ENCODE data around the gene CREB3. TPM values are rescaled to one million over a fixed set of nuclear protein-coding genes. Genes with fewer than 3 reads are reported as not detected.

Gene CREB3
- total RNA-seq, 1 experiment from 2014 or later: 27.3 TPM

DNA sequence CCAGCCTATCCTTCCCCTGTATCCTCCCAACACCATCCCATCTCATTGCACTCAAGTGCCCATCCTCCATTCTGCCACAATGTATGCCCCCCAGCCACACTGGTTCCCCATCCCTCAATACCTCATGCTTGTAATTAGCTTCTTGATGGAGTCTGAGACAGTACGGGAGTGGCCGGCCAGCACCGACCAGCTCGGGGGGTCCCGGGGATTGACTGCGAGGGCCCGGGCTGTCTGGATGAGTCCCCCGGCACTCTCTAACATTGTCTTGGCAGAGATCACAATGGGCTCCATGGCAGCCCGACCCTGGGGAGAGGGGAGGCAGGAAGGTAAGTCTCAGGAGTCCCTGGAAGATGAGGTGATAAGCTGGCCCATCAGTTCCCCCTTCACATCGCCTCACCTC, 25.5 kb upstream of the CREB3 start:
- no peak overlapping the region for H3K14ac ChIP-seq (ENCODE audit: insufficient read depth, low read length)
- no peak overlapping the region for H2BK20ac ChIP-seq (ENCODE audit: low read depth, low read length, poor library complexity, severe bottlenecking)
- H3K79me2 ChIP-seq (ENCODE audit: insufficient read depth, low read length): no peaks in the 10 kb centered on the region
- TF ChIP-seq CTCF (conservative IDR thresholded peaks at IDR 0.05): no peak
- no peaks in the 10 kb centered on the region for H3K27me3 Mint-ChIP-seq (ENCODE audit: low read depth)
- peaks cover 18 to 72% (median 59%) of the 10 kb centered on the region in 3 experiments for H3K36me3 Mint-ChIP-seq (ENCODE audit: insufficient read depth in 1 of 3, low read depth in 3 of 3)
- WGBS (ENCODE audit: extremely low coverage, insufficient read length, low lambda C conversion rate): no CpG with 5 or more reads among the region's 10 CpGs
- no peak overlapping the region for H3K56ac ChIP-seq (ENCODE audit: insufficient read length, low read depth, low read length)
- H4K8ac ChIP-seq (replicated peaks; ENCODE audit: insufficient read length, low read depth, low read length): no peak overlapping the region
- no peak overlapping the region; a peak in 1 of 7 replicates for H3K27ac Mint-ChIP-seq
- no peak overlapping the region for H3T11ph ChIP-seq (ENCODE audit: low read length)
- H4K91ac ChIP-seq (ENCODE audit: insufficient read length, low read depth, low read length): no peak overlapping the region
- no peak overlapping the region for H3K4me2 ChIP-seq (ENCODE audit: insufficient read depth, insufficient read length, low read length)
- H2BK120ac ChIP-seq (ENCODE audit: low read depth, low read length, poor library complexity, severe bottlenecking): no peak overlapping the region
- H3K4me1 Mint-ChIP-seq: no peaks in the 10 kb centered on the region
- no peaks in the 10 kb centered on the region for H3K23me2 ChIP-seq (ENCODE audit: insufficient read length, low read depth, low read length, poor library complexity, severe bottlenecking)
- no peak overlapping the region for H3K27ac ChIP-seq (ENCODE audit: insufficient read length, low read depth, low read length)
- no peak overlapping the region for H3K4me3 Mint-ChIP-seq
- H3K79me1 ChIP-seq (ENCODE audit: insufficient read depth, low read depth, low read length, poor library complexity, severe bottlenecking): no peaks in the 10 kb centered on the region
- H3K4ac ChIP-seq (ENCODE audit: low read depth, low read length): no peak overlapping the region
- no peak overlapping the region for H3K23ac ChIP-seq (ENCODE audit: insufficient read length, low read depth, low read length)
- no peaks in the 10 kb centered on the region for H3K9me3 Mint-ChIP-seq
- no peak overlapping the region for H2BK12ac ChIP-seq (ENCODE audit: insufficient read length, low read depth, low read length)
- H4K20me1 ChIP-seq (ENCODE audit: control insufficient read depth, insufficient read depth, insufficient read length): no peaks in the 10 kb centered on the region
- no peak overlapping the region for H2BK15ac ChIP-seq (ENCODE audit: low read depth, low read length)
- no peak overlapping the region for H3K18ac ChIP-seq (ENCODE audit: insufficient read length, low read depth, low read length)
- H3K9ac ChIP-seq (ENCODE audit: extremely low read depth, insufficient read length, low read length): no peak overlapping the region
- H4K5ac ChIP-seq (ENCODE audit: insufficient read length, low read depth, low read length): no peak overlapping the region
- no peak overlapping the region for H2AFZ ChIP-seq (ENCODE audit: low read length)
- H2AK5ac ChIP-seq (ENCODE audit: insufficient read length, low read length): no peak overlapping the region
- no peaks in the 10 kb centered on the region for H3K27me3 ChIP-seq (ENCODE audit: insufficient read depth, low read length)
- no peaks in the 10 kb centered on the region for H3K4me1 ChIP-seq (ENCODE audit: insufficient read depth, low read length)
- no peak for DNase-seq
- H2BK5ac ChIP-seq (ENCODE audit: insufficient read length, low read length): no peak overlapping the region
- H3K9me3 ChIP-seq (ENCODE audit: control insufficient read depth, low read depth, low read length): no peaks in the 10 kb centered on the region

Data from H9 (cell line).